A549 (cell line): ENCODE measurements around the gene TRABD2B.

Experiments
- EP300 ChIP-seq, 2 experiments: fragments of >200 bp; sonication (Bioruptor Twin); formaldehyde crosslinking; IDR thresholded peaks; 2 replicates in 1 of 2; 3 replicates in 1 of 2; pipeline ENCODE4 v1.6.1; 2016 to 2017
- ZC3H11A ChIP-seq: fragments of 450-650 bp; IDR thresholded peaks from 2 replicates; pipeline ENCODE4 v1.6.1; 2014; ENCODE audit warnings: antibody characterized with exemption, mild to moderate bottlenecking
- TF ChIP-seq, protein P1 (sequence below): fragments of >200 bp; sonication (Bioruptor Twin); formaldehyde crosslinking; IDR thresholded peaks from 3 replicates; pipeline ENCODE4 v1.5.1; 2016

GRCh38 chr1:47725000-47725473 is 272.1 kb downstream of the TRABD2B start:
- TF ChIP-seq EP300 (IDR thresholded peaks at IDR 0.05) (no peak), ZC3H11A (no peak)
- TF ChIP-seq, protein P1, sequence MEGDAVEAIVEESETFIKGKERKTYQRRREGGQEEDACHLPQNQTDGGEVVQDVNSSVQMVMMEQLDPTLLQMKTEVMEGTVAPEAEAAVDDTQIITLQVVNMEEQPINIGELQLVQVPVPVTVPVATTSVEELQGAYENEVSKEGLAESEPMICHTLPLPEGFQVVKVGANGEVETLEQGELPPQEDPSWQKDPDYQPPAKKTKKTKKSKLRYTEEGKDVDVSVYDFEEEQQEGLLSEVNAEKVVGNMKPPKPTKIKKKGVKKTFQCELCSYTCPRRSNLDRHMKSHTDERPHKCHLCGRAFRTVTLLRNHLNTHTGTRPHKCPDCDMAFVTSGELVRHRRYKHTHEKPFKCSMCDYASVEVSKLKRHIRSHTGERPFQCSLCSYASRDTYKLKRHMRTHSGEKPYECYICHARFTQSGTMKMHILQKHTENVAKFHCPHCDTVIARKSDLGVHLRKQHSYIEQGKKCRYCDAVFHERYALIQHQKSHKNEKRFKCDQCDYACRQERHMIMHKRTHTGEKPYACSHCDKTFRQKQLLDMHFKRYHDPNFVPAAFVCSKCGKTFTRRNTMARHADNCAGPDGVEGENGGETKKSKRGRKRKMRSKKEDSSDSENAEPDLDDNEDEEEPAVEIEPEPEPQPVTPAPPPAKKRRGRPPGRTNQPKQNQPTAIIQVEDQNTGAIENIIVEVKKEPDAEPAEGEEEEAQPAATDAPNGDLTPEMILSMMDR = no peak; the same call in 2 of the 3 replicates
